GM19351 (cell line): Measurements from ENCODE around the gene PTCSC3.

Source experiments
- ATAC-seq: cut with Tn5 transposase; IDR thresholded peaks from one replicate; pipeline ENCODE4 v1.9.1; 2021; ENCODE audit warnings: mild to moderate bottlenecking, moderate library complexity; ENCODE audit not compliant: unreplicated experiment

Gene PTCSC3

GRCh38 chr14:36086629-36087395, 89.7 kb downstream of the PTCSC3 start:
- no peak for ATAC-seq

- ATAC-seq: no peak
These were observed 90.7 kb downstream of the PTCSC3 start for GRCh38 chr14:36085861-36086260.
